MCF 10A (cell line): Measurements from ENCODE around the gene MARK3. TPM values are rescaled to one million over a fixed set of nuclear protein-coding genes. Genes with fewer than 3 reads are reported as not detected.

Experiments used
- BruUV-seq: library from RNA; stranded (reverse); fragments of 400-500 nt; replicated peaks from 2 replicates; lab custom pipeline; 2021; lab: Mats Ljungman, UMichigan
- CTCF ChIA-PET: fragments of 300-600 bp; sonication (Branson Sonifier 250); formaldehyde crosslinking; extraction: SDS; loops from one replicate; lab custom pipeline; 2021; ENCODE audit warnings: antibody characterized with exemption, inconsistent platforms; lab: Yijun Ruan, JAX
- POLR2A ChIA-PET: fragments of 300-600, 350-650 bp; sonication (Branson Sonifier 250); formaldehyde crosslinking; extraction: SDS; loops from one replicate; lab custom pipeline; 2020; ENCODE audit warnings: antibody characterized with exemption, inconsistent platforms; lab: Yijun Ruan, JAX
- DNase-seq: peaks from one replicate; pipeline ENCODE4 v3.0.0-alpha.2; 2018; ENCODE audit not compliant: unreplicated experiment
- H3K27ac Mint-ChIP-seq: one replicate; pipeline ENCODE4 v1.8.0; 2022; ENCODE audit warnings: mild to moderate bottlenecking, low read depth, mixed read lengths; ENCODE audit not compliant: unreplicated experiment
- H3K27me3 Mint-ChIP-seq: one replicate; pipeline ENCODE4 v1.8.0; 2022; ENCODE audit warnings: mixed read lengths; ENCODE audit not compliant: insufficient read depth, unreplicated experiment
- H3K36me3 Mint-ChIP-seq: one replicate; pipeline ENCODE4 v1.8.0; 2022; ENCODE audit warnings: mild to moderate bottlenecking, moderate library complexity, mixed read lengths; ENCODE audit not compliant: insufficient read depth, unreplicated experiment
- H3K4me1 Mint-ChIP-seq: one replicate; pipeline ENCODE4 v1.8.0; 2022; ENCODE audit warnings: mixed read lengths; ENCODE audit not compliant: insufficient read depth, unreplicated experiment
- H3K4me3 Mint-ChIP-seq: one replicate; pipeline ENCODE4 v1.8.0; 2022; ENCODE audit warnings: mild to moderate bottlenecking, moderate library complexity, mixed read lengths; ENCODE audit not compliant: unreplicated experiment
- H3K9me3 Mint-ChIP-seq: one replicate; pipeline ENCODE4 v1.8.0; 2022; ENCODE audit warnings: mixed read lengths; ENCODE audit not compliant: unreplicated experiment
- intact Hi-C: fragments of 100-400 bp; cut with micrococcal nuclease; formaldehyde crosslinking; loops from 2 replicates; pipeline ENCODE4 v1.14.1; 2022
- total RNA-seq: library from RNA; stranded (reverse); gene quantifications from 2 replicates; pipeline ENCODE4 v1.2.3, GENCODE V29; 2022
- TF ChIP-seq, protein P1 (sequence below): fragments of 200-600 bp; IDR thresholded peaks from one replicate; pipeline ENCODE4 v1.8.0; 2022; ENCODE audit warnings: antibody characterized with exemption, mild to moderate bottlenecking; ENCODE audit not compliant: unreplicated experiment

Gene MARK3
- total RNA-seq, 1 experiment from 2014 or later: 130 TPM

GRCh38 chr14:103517174-103517566, 132.0 kb downstream of the MARK3 start:
- Mint-ChIP-seq H3K27ac (no peak overlapping the region), H3K27me3 (no peaks in the 10 kb centered on the region), H3K9me3 (no peaks in the 10 kb centered on the region), H3K4me3 (no peak overlapping the region), H3K4me1 (peaks cover 33% of the 10 kb centered on the region), H3K36me3 (peaks cover 10% of the 10 kb centered on the region)
- ChIA-PET POLR2A (interaction anchor here (4.7 kb wide), 1 partner anchor 25 kb away, joined by 52 read pairs; no protein-coding TSS in a partner anchor), CTCF (interaction anchor here (0.6 to 7.0 kb wide), 5 partner anchors 12 to 468 kb away, joined by 3 to 126 read pairs (median 18); no protein-coding TSS in a partner anchor)
- DNase-seq: no peak
- BruUV-seq: no TSS peak
- TF ChIP-seq, protein P1, sequence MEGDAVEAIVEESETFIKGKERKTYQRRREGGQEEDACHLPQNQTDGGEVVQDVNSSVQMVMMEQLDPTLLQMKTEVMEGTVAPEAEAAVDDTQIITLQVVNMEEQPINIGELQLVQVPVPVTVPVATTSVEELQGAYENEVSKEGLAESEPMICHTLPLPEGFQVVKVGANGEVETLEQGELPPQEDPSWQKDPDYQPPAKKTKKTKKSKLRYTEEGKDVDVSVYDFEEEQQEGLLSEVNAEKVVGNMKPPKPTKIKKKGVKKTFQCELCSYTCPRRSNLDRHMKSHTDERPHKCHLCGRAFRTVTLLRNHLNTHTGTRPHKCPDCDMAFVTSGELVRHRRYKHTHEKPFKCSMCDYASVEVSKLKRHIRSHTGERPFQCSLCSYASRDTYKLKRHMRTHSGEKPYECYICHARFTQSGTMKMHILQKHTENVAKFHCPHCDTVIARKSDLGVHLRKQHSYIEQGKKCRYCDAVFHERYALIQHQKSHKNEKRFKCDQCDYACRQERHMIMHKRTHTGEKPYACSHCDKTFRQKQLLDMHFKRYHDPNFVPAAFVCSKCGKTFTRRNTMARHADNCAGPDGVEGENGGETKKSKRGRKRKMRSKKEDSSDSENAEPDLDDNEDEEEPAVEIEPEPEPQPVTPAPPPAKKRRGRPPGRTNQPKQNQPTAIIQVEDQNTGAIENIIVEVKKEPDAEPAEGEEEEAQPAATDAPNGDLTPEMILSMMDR: no peak
- intact Hi-C loops: no loop called here

DNA sequence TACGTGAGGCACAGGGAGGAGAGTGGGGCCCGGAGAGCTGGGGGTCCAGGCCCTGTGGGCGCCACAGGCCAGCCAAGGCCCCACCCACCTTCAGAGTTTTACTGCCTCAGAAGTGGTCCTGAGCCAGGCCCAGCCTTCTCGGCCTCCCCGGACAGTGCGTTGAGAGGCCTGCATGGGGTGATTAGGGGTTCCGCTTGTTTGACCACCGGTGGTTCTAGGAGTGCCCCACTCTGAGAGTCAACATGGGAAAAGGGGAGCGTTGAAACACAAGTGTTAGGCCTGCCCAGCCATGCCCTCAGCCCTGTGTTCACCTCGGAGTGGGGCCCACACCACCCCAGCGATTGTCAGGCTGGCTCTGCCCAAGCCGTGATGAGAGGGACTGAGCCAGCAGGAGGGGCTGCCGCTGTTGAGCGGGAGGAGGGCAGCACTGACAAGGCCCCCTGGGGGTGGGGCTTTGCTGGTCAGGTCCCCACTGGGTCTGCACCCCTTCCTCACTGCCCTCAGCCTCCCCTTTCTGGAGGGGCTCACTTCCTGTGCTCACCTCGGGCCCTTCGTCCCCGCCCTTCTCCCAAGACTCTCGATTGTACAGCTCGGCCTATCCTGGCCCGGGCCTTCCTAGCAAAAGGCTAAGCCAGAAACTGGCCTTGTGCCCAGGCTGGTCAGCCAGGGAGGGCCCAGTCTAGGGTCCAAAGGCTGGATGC, 132.7 kb downstream of the MARK3 start:
- DNase-seq: no peak
- intact Hi-C loops: loop anchor here (1.0 kb wide), 1 partner anchor 28 kb away; no protein-coding TSS in a partner anchor
- CTCF ChIA-PET: interaction anchor here (0.6 to 7.0 kb wide), 12 partner anchors 7 to 467 kb away, joined by 3 to 126 read pairs (median 8); partner anchors contain the start of genes BAG5 and TRMT61A
- BruUV-seq: no TSS peak
- Mint-ChIP-seq H3K4me1 (peaks cover 26% of the 10 kb centered on the region), H3K4me3 (no peak overlapping the region), H3K36me3 (peaks cover 5% of the 10 kb centered on the region), H3K27ac (no peak overlapping the region), H3K27me3 (no peaks in the 10 kb centered on the region), H3K9me3 (no peaks in the 10 kb centered on the region)
- TF ChIP-seq, protein P1: no peak
- POLR2A ChIA-PET: interaction anchor here (0.6 to 4.7 kb wide), 6 partner anchors 11 to 59 kb away, joined by 3 to 52 read pairs (median 6); partner anchors contain the start of genes BAG5 and TRMT61A

DNA sequence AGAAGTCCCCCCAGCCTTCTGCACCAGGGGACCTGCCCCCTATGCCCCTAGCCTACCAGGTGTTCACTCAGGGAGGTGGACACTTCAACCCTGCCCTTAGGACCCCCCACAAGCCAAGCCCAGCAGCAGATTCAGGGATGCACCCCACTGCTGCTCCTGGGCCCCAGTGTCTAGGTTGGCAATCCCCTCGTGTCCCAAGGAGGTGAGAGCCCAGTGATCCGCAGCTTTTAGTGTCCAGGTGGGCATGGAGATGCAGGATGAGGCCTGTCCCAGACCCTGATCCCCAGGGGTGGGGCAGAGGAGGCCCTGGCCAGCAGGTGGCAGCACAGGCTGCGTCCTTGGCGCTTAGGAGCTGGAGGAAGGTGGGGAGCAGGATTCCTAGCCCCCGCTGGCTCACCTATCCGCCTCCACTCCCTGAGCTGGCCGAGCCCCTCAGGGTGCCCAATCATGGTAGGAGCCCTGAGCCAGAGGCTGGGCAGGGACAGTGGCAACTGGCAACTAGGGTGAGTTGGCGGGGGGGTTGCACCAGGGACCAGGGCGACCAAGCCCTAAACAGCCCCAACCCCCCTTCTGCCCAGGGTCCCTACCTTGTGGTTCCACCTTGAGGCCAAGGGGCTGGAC, 133.3 kb downstream of the MARK3 start:
- H3K27ac Mint-ChIP-seq: no peak overlapping the region
- peaks cover 19% of the 10 kb centered on the region for H3K4me1 Mint-ChIP-seq
- H3K27me3 Mint-ChIP-seq: no peaks in the 10 kb centered on the region
- H3K4me3 Mint-ChIP-seq: peak overlapping the region; percentile 36
- TF ChIP-seq, protein P1: peak; percentile 84
- no TSS peak for BruUV-seq
- ChIA-PET POLR2A (interaction anchor here (0.6 to 4.7 kb wide), 6 partner anchors 10 to 58 kb away, joined by 3 to 52 read pairs (median 6); partner anchors contain the start of genes BAG5 and TRMT61A), CTCF (interaction anchor here (0.7 to 7.0 kb wide), 11 partner anchors 8 to 117 kb away, joined by 3 to 126 read pairs (median 10); partner anchors contain the start of genes BAG5 and TRMT61A)
- H3K9me3 Mint-ChIP-seq: no peaks in the 10 kb centered on the region
- peak; percentile 62 for DNase-seq
- intact Hi-C loops: loop anchor here (1.0 kb wide), 1 partner anchor 28 kb away; no protein-coding TSS in a partner anchor
- peaks cover 5% of the 10 kb centered on the region for H3K36me3 Mint-ChIP-seq
